ENCODE results near the gene USB1. TPM values are rescaled to one million over a fixed set of nuclear protein-coding genes. Genes with fewer than 3 reads are reported as not detected.
"Not testable (repeated sequence)": the region's sequence is repeated elsewhere in the genome, so short reads cannot be mapped to it uniquely, and the experiment has no call there.

Gene USB1
- total and polyA plus RNA-seq, 2 experiments from 2014 or later: 79.6 to 118 TPM

DNA sequence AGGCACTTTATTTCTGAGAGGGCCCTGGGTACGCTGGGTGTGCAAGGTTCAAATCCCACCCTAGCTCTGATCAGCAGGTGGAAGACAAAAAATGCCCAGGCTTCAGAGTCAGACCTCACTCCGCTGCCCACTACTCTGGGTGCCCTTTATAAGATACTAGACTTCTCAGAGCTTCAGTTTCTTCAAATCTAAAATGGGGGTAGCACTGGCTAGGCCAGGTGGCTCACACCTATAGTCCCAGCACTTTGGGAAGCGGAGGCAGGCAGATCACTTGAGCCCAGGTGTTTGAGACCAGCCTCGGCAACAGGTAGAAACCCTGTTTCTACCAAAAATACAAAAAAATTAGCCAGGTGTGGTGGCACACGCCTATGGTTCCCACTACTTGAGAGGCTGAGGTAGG, 1.7 kb downstream of the USB1 start:
- no peak for DNase-seq (ENCODE audit: low spot score)
- Mint-ChIP-seq H3K4me1 (peaks cover 22% of the 10 kb centered on the region), H3K27ac (no peak overlapping the region), H3K4me3 (no peak overlapping the region), H3K36me3 (ENCODE audit: low read depth) (peaks cover 52% of the 10 kb centered on the region), H3K27me3 (ENCODE audit: insufficient read depth, low read depth, poor library complexity) (peaks cover 12% of the 10 kb centered on the region), H3K9me3 (peaks cover 7% of the 10 kb centered on the region; the same call in 1 of the 3 replicates)
- H3K9me2 ChIP-seq (ENCODE audit: insufficient read depth): no peaks in the 10 kb centered on the region
- H2AFZ ChIP-seq: no peak overlapping the region
- TF ChIP-seq EZH2 (IDR thresholded peaks at IDR 0.05; ENCODE audit: low read depth, unreplicated experiment): no peak
- TF ChIP-seq JUNB (IDR thresholded peaks at IDR 0.05; ENCODE audit: unreplicated experiment): no peak
- no peak for TF ChIP-seq ZNF114 (CRISPR knock-in tag; IDR thresholded peaks at IDR 0.05)
- H3K4me3 ChIP-seq: no peak overlapping the region
- peaks cover 24% of the 10 kb centered on the region for H3K79me2 ChIP-seq (replicated peaks; ENCODE audit: insufficient read depth)
- H3F3A ChIP-seq (replicated peaks; ENCODE audit: low read depth): peaks cover 7% of the 10 kb centered on the region
- no peak overlapping the region for H3K4me2 ChIP-seq
- peaks cover 13% of the 10 kb centered on the region for H3K36me3 ChIP-seq (ENCODE audit: insufficient read depth)
- H4K20me1 ChIP-seq (replicated peaks; ENCODE audit: insufficient read depth): peaks cover 3% of the 10 kb centered on the region; the same call in 1 of the 2 replicates
- no peaks in the 10 kb centered on the region for H3K27me3 ChIP-seq (ENCODE audit: insufficient read depth)
- H3K4me1 ChIP-seq (ENCODE audit: insufficient read depth): peaks cover 8% of the 10 kb centered on the region
- H3K27ac ChIP-seq (ENCODE audit: low read depth): no peak overlapping the region
- ATAC-seq: no peak

DNA sequence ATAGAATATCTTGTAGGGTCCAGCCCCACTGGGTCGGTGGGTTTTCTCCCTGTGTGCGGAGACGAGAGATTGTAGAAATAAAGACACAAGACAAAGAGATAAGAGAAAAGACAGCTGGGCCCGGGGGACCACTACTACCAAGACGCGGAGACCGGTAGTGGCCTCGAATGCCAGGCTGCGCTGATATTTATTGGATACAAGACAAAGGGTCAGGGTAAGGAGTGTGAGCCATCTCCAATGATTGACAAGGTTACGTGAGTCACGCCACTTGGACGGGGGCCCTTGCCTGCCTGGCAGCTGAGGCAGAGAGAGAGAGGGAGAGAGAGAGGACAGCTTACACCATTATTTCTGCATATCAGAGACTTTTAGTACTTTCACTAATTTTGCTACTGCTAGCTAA, 3.5 kb downstream of the USB1 start:
- not testable (repeated sequence) for H3K27ac Mint-ChIP-seq; H3K4me3 Mint-ChIP-seq; H3K9me3 Mint-ChIP-seq; H3K27ac ChIP-seq (ENCODE audit: low read depth); H3K4me1 ChIP-seq (ENCODE audit: insufficient read depth); H3K4me2 ChIP-seq; DNase-seq (ENCODE audit: low spot score); H2AFZ ChIP-seq; ATAC-seq; H3K4me1 Mint-ChIP-seq; H3K27me3 ChIP-seq (ENCODE audit: insufficient read depth); H3K9me2 ChIP-seq (ENCODE audit: insufficient read depth); H3K27me3 Mint-ChIP-seq (ENCODE audit: insufficient read depth, low read depth, poor library complexity); H4K20me1 ChIP-seq (replicated peaks; ENCODE audit: insufficient read depth); H3F3A ChIP-seq (replicated peaks; ENCODE audit: low read depth); H3K4me3 ChIP-seq
- peaks cover 13% of the 10 kb centered on the region for H3K36me3 ChIP-seq (ENCODE audit: insufficient read depth)
- peaks cover 32% of the 10 kb centered on the region for H3K79me2 ChIP-seq (replicated peaks; ENCODE audit: insufficient read depth)
- H3K36me3 Mint-ChIP-seq (ENCODE audit: low read depth): peaks cover 59% of the 10 kb centered on the region

DNA sequence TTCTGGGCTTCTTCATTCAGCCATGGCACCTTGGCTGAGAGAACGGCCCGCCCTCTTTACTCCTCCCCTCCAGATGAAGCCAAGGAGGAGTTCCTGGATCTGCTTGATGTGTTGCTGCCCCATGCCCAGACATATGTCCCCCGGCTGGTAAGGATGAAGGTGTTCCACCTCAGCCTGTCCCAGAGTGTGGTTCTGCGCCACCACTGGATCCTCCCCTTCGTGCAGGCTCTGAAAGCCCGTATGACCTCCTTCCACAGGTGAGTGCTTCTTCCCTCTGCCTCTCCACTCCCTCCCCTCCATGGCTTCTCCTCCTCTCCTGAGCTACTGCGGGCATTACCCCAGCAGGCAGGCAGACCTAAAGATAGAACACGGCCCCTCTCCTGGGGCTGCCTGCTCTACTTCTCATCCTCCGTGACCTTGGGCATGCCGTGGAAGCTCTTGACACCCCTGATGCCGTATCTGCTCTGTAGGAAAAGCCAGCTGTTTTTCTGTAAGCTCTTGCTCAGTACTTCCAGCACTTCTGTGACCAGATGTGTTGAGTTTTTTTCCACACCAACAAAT, 8.7 kb downstream of the USB1 start:
- Histone ChIP-seq H3K36me3 (ENCODE audit: insufficient read depth) (peaks cover 7% of the 10 kb centered on the region; the same call in 1 of the 2 replicates), H3K9me2 (ENCODE audit: insufficient read depth) (no peaks in the 10 kb centered on the region), H2AFZ (no peak overlapping the region), H3K27ac (ENCODE audit: low read depth) (no peak overlapping the region), H4K20me1 (replicated peaks; ENCODE audit: insufficient read depth) (0 out of 2 replicates have a peak, but pooled peaks cover 4% of the 10 kb centered on the region), H3K4me2 (no peak overlapping the region), H3F3A (replicated peaks; ENCODE audit: low read depth) (no peaks in the 10 kb centered on the region), H3K4me3 (no peak overlapping the region), H3K79me2 (replicated peaks; ENCODE audit: insufficient read depth) (peaks cover 26% of the 10 kb centered on the region), H3K4me1 (ENCODE audit: insufficient read depth) (peaks cover 6% of the 10 kb centered on the region; the same call in 1 of the 2 replicates), H3K27me3 (ENCODE audit: insufficient read depth) (no peaks in the 10 kb centered on the region)
- peaks cover 7% of the 10 kb centered on the region; the same call in 1 of the 3 replicates for H3K9me3 Mint-ChIP-seq
- no peaks in the 10 kb centered on the region for H3K27me3 Mint-ChIP-seq (ENCODE audit: insufficient read depth, low read depth, poor library complexity)
- no peak overlapping the region for H3K4me3 Mint-ChIP-seq
- H3K4me1 Mint-ChIP-seq: peaks cover 19% of the 10 kb centered on the region
- no peak overlapping the region for H3K27ac Mint-ChIP-seq
- no peak for ATAC-seq
- H3K36me3 Mint-ChIP-seq (ENCODE audit: low read depth): peaks cover 45% of the 10 kb centered on the region
- no peak for DNase-seq (ENCODE audit: low spot score)
- TF ChIP-seq, protein P1, sequence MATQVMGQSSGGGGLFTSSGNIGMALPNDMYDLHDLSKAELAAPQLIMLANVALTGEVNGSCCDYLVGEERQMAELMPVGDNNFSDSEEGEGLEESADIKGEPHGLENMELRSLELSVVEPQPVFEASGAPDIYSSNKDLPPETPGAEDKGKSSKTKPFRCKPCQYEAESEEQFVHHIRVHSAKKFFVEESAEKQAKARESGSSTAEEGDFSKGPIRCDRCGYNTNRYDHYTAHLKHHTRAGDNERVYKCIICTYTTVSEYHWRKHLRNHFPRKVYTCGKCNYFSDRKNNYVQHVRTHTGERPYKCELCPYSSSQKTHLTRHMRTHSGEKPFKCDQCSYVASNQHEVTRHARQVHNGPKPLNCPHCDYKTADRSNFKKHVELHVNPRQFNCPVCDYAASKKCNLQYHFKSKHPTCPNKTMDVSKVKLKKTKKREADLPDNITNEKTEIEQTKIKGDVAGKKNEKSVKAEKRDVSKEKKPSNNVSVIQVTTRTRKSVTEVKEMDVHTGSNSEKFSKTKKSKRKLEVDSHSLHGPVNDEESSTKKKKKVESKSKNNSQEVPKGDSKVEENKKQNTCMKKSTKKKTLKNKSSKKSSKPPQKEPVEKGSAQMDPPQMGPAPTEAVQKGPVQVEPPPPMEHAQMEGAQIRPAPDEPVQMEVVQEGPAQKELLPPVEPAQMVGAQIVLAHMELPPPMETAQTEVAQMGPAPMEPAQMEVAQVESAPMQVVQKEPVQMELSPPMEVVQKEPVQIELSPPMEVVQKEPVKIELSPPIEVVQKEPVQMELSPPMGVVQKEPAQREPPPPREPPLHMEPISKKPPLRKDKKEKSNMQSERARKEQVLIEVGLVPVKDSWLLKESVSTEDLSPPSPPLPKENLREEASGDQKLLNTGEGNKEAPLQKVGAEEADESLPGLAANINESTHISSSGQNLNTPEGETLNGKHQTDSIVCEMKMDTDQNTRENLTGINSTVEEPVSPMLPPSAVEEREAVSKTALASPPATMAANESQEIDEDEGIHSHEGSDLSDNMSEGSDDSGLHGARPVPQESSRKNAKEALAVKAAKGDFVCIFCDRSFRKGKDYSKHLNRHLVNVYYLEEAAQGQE (IDR thresholded peaks at IDR 0.05; ENCODE audit: unreplicated experiment): no peak
- TF ChIP-seq EZH2 (IDR thresholded peaks at IDR 0.05; ENCODE audit: low read depth, unreplicated experiment): no peak
- TF ChIP-seq JUNB (IDR thresholded peaks at IDR 0.05; ENCODE audit: unreplicated experiment): no peak
- TF ChIP-seq, protein P2, sequence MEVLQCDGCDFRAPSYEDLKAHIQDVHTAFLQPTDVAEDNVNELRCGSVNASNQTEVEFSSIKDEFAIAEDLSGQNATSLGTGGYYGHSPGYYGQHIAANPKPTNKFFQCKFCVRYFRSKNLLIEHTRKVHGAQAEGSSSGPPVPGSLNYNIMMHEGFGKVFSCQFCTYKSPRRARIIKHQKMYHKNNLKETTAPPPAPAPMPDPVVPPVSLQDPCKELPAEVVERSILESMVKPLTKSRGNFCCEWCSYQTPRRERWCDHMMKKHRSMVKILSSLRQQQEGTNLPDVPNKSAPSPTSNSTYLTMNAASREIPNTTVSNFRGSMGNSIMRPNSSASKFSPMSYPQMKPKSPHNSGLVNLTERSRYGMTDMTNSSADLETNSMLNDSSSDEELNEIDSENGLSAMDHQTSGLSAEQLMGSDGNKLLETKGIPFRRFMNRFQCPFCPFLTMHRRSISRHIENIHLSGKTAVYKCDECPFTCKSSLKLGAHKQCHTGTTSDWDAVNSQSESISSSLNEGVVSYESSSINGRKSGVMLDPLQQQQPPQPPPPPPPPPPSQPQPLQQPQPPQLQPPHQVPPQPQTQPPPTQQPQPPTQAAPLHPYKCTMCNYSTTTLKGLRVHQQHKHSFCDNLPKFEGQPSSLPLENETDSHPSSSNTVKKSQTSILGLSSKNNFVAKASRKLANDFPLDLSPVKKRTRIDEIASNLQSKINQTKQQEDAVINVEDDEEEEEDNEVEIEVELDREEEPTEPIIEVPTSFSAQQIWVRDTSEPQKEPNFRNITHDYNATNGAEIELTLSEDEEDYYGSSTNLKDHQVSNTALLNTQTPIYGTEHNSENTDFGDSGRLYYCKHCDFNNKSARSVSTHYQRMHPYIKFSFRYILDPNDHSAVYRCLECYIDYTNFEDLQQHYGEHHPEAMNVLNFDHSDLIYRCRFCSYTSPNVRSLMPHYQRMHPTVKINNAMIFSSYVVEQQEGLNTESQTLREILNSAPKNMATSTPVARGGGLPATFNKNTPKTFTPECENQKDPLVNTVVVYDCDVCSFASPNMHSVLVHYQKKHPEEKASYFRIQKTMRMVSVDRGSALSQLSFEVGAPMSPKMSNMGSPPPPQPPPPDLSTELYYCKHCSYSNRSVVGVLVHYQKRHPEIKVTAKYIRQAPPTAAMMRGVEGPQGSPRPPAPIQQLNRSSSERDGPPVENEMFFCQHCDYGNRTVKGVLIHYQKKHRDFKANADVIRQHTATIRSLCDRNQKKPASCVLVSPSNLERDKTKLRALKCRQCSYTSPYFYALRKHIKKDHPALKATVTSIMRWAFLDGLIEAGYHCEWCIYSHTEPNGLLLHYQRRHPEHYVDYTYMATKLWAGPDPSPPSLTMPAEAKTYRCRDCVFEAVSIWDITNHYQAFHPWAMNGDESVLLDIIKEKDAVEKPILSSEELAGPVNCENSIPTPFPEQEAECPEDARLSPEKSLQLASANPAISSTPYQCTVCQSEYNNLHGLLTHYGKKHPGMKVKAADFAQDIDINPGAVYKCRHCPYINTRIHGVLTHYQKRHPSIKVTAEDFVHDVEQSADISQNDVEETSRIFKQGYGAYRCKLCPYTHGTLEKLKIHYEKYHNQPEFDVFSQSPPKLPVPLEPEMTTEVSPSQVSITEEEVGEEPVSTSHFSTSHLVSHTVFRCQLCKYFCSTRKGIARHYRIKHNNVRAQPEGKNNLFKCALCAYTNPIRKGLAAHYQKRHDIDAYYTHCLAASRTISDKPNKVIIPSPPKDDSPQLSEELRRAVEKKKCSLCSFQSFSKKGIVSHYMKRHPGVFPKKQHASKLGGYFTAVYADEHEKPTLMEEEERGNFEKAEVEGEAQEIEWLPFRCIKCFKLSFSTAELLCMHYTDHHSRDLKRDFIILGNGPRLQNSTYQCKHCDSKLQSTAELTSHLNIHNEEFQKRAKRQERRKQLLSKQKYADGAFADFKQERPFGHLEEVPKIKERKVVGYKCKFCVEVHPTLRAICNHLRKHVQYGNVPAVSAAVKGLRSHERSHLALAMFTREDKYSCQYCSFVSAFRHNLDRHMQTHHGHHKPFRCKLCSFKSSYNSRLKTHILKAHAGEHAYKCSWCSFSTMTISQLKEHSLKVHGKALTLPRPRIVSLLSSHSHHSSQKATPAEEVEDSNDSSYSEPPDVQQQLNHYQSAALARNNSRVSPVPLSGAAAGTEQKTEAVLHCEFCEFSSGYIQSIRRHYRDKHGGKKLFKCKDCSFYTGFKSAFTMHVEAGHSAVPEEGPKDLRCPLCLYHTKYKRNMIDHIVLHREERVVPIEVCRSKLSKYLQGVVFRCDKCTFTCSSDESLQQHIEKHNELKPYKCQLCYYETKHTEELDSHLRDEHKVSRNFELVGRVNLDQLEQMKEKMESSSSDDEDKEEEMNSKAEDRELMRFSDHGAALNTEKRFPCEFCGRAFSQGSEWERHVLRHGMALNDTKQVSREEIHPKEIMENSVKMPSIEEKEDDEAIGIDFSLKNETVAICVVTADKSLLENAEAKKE (CRISPR knock-in tag; IDR thresholded peaks at IDR 0.05): no peak
- no peak for TF ChIP-seq ZNF331 (CRISPR knock-in tag; IDR thresholded peaks at IDR 0.05; ENCODE audit: low read depth)

Data from GM23338 (cell line).